Heart left ventricle (tissue), 16 donors: ENCODE measurements around the gene GGNBP2. TPM values are rescaled to one million over a fixed set of nuclear protein-coding genes. Genes with fewer than 3 reads are reported as not detected.

Experiments
- ATAC-seq, 4 donors: fragments of 200-7000 bp; cut with Tn5 transposase; one replicate each; pipeline ENCODE4 v1.9.1; 2020 to 2022; ENCODE audit warnings: moderate library complexity in 4 of 4, mild to moderate bottlenecking in 3 of 4, moderate number of reproducible peaks in 1 of 4
- DNase-seq, 5 donors: peaks; one replicate each; pipeline ENCODE4 v3.0.0-alpha.2; 2020
- H3K27ac ChIP-seq, 12 donors: fragments of 200-600 bp; sonication (generic) in 4 of 12; one replicate each; pipeline versions ENCODE4 v1.5.0 to v1.8.0; 2016 to 2022; ENCODE audit warnings: mild to moderate bottlenecking in 2 of 12
- H3K27me3 ChIP-seq, 9 donors: fragments of 200-600 bp; sonication (generic) in 2 of 9; one replicate each; pipeline versions ENCODE4 v1.5.1 to v1.8.0; 2016 to 2022; ENCODE audit warnings: mild to moderate bottlenecking in 3 of 9
- H3K36me3 ChIP-seq, 9 donors: fragments of 200-600 bp; sonication (generic) in 2 of 9; one replicate each; pipeline versions ENCODE4 v1.5.0 to v1.8.0; 2018 to 2022; ENCODE audit warnings: mild to moderate bottlenecking in 2 of 9
- H3K4me1 ChIP-seq, 12 donors: fragments of 200-600 bp; sonication (generic) in 4 of 12; one replicate each; pipeline versions ENCODE4 v1.5.0 to v1.8.0; 2016 to 2022; ENCODE audit warnings: mild to moderate bottlenecking in 3 of 12
- H3K4me3 ChIP-seq, 12 donors: fragments of 200-600 bp; sonication (generic) in 4 of 12; one replicate each; pipeline versions ENCODE4 v1.5.0 to v1.8.0; 2017 to 2022; ENCODE audit warnings: mild to moderate bottlenecking in 9 of 12, moderate library complexity in 4 of 12
- H3K9me3 ChIP-seq, 12 donors: fragments of 200-600 bp; sonication (generic) in 4 of 12; one replicate each; pipeline versions ENCODE4 v1.5.0 to v1.8.0; 2016 to 2022; ENCODE audit warnings: mild to moderate bottlenecking in 1 of 12
- POLR2A ChIP-seq, 2 donors: fragments of 450-650 bp; IDR thresholded peaks; one replicate each; pipeline ENCODE4 v1.6.1; 2017; ENCODE audit warnings: antibody characterized with exemption in 2 of 2, mild to moderate bottlenecking in 2 of 2, moderate library complexity in 2 of 2
- WGBS, 4 donors: extraction: QIAGEN DNeasy Blood & Tissue Kit in 2 of 4; methylation state at CpG; one replicate each; pipeline versions ENCODE4 v1.1.5 to v1.1.7; 2013 to 2018; 5-methylcytosine and 5-hydroxymethylcytosine counted together
- intact Hi-C, 10 donors: fragments of 100-400 bp; cut with DNase I; formaldehyde crosslinking; loops; one replicate each; pipeline versions ENCODE4 v1.11.1 to v1.14.2; 2022
- long read RNA-seq, 3 donors: library from polyadenylated mRNA; unstranded; transcript quantifications; one replicate each; pipeline ENCODE4 v2.0.0, GENCODE V29; 2020 to 2021
- polyA plus RNA-seq, 2 donors: library from polyadenylated mRNA; stranded (reverse); fragments of 200-250 nt; gene quantifications; one replicate each; pipeline ENCODE4 v1.2.3, GENCODE V29; 2013
- total RNA-seq, 9 donors: library from RNA; depleted of rRNA in 2 of 9; stranded (reverse); fragments of >200 nt in 2 of 9; fragmentation: NEBNext Ultra II Directional in 3 of 9; extraction: Animal tissue kit (Norgen Biotek cat#: 25700) in 3 of 9; gene quantifications; one replicate each; pipeline versions ENCODE4 v1.1.0 to v1.2.4, GENCODE V29; 2016 to 2023
- TF ChIP-seq, protein P1 (sequence below), 12 donors: fragments of 200-600 bp; sonication (generic) in 4 of 12; IDR thresholded peaks; one replicate each; pipeline versions ENCODE4 v1.5.0 to v1.8.0; 2018 to 2022; ENCODE audit warnings: antibody characterized with exemption in 12 of 12, mild to moderate bottlenecking in 5 of 12
- donor health status: ischemic (EF 13 %, LVEDD 7.1; RV severe dilation, severe dysfunction).
- donor health status: healthy with polysubstance abuse.
- donor health status: DM: no; HTN: yes; CAD: no.
- donor health status: DM: no; HTN: no; CAD: no.
- donor health status: ischemic (EF 25% LVEDD 6.9; RV normal size, moderate dysfunction).
- donor health status: ischemic (EF 25% LVEDD 5.7; RV mildly dilated, moderate dysfunction).
- donor health status: healthy.
- donor health status: DM: yes; HTN: yes; CAD: no.
- donor health status: ischemic (EF 35%, LVEDD 5.7; RV mildly dilated, moderate dysfunction).
- donor health status: nonischemic (EF 11% LVEDD 7.7; RV severe dilation, severe dysfunction).
- donor health status: DM: yes; HTN: yes; CAD: no.
- donor health status: PGD.
- donor health status: ischemic (EF 29% LVEDD 5.4; RV normal size, mild dysfunction).
- donor health status: nonischemic (EF 23%, LVEDD 6.1; RV moderate dilation, normal function).

The GGNBP2 gene, protein sequence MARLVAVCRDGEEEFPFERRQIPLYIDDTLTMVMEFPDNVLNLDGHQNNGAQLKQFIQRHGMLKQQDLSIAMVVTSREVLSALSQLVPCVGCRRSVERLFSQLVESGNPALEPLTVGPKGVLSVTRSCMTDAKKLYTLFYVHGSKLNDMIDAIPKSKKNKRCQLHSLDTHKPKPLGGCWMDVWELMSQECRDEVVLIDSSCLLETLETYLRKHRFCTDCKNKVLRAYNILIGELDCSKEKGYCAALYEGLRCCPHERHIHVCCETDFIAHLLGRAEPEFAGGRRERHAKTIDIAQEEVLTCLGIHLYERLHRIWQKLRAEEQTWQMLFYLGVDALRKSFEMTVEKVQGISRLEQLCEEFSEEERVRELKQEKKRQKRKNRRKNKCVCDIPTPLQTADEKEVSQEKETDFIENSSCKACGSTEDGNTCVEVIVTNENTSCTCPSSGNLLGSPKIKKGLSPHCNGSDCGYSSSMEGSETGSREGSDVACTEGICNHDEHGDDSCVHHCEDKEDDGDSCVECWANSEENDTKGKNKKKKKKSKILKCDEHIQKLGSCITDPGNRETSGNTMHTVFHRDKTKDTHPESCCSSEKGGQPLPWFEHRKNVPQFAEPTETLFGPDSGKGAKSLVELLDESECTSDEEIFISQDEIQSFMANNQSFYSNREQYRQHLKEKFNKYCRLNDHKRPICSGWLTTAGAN
- total RNA-seq: 10 to 100 TPM; 27.4 to 62.9 (median 40.8) TPM
- 10 to 100 TPM; 32.0 to 34.3 TPM for polyA plus RNA-seq
- long read RNA-seq, donor 1, partial matches to known transcripts: 57 of 72 reads
- long read RNA-seq, donor 1, other reads (novel, unspliced or antisense): 10 of 72 reads
- long read RNA-seq, donor 2, transcript GGNBP2-210 (2 exons, 2,315 nt): major isoform, 7 of 227 reads
- long read RNA-seq, donor 2, partial matches to known transcripts: 193 of 227 reads
- long read RNA-seq, donor 2, other reads (novel, unspliced or antisense): 26 of 227 reads
- long read RNA-seq, donor 3, partial matches to known transcripts: 56 of 65 reads
- long read RNA-seq, donor 3, other reads (novel, unspliced or antisense): 4 of 65 reads

DNA sequence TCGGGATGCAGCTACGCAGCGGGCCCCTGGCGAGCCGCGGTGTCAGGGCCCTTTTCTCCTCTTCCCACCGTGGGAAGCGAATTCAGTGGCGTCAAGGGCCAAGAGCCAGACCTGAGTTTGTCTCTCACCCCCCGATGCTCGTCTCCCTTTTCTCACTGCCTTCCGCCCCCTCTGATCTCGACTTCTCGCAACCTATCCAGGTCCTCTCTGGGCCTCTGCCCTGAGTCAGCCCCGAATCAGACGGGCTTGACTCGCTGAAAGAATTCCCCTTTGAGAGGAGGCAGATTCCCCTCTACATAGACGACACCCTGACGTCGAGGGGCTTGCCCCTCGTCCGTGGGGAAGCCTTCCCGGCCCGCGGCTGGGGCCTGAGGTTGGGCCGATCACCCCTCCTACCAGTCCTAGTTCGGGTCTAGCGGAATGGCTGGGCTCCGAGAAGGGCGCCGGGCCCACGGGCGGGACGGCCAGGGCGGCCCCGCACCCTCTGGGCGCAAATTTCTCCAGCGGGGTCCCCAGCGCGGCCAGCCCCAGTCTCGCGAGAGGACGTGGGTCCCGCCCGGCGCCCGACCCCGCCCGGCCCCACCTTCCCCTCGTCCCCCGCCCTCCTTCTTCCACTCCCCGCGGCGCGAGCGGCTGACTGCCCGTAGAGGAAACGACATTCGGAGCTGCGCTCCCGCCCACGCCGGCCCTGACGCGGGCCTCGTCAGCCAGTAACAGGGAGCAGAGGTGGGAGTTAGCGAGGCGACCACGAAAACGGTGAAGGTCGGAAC, at the start of gene GGNBP2:
Gene GGNBP2 (plus strand): TSS at position 613 of the 770 bp plus-strand sequence. CDS start 806 bp downstream, outside the sequence.
- Histone ChIP-seq H3K4me1 (peaks cover 12 to 47% (median 40%) of the 10 kb centered on the region in 12 donors), H3K9me3 (no peaks in the 10 kb centered on the region), H3K4me3 (peak within 1 kb of the TSS; percentile 63 to 99 (median 84)), H3K27ac (peak within 1 kb of the TSS; percentile 93 to 100 (median 99)), H3K36me3 (peaks cover 0 to 27% (median 8%) of the 10 kb centered on the region in 9 donors), H3K27me3 (no peaks in the 10 kb centered on the region)
- 0% methylated on average over 28 to 71 of the region's 71 CpGs for WGBS, 4 donors
- TF ChIP-seq POLR2A (IDR thresholded peaks at IDR 0.05): peak; percentile 32 to 80
- TF ChIP-seq, protein P1, sequence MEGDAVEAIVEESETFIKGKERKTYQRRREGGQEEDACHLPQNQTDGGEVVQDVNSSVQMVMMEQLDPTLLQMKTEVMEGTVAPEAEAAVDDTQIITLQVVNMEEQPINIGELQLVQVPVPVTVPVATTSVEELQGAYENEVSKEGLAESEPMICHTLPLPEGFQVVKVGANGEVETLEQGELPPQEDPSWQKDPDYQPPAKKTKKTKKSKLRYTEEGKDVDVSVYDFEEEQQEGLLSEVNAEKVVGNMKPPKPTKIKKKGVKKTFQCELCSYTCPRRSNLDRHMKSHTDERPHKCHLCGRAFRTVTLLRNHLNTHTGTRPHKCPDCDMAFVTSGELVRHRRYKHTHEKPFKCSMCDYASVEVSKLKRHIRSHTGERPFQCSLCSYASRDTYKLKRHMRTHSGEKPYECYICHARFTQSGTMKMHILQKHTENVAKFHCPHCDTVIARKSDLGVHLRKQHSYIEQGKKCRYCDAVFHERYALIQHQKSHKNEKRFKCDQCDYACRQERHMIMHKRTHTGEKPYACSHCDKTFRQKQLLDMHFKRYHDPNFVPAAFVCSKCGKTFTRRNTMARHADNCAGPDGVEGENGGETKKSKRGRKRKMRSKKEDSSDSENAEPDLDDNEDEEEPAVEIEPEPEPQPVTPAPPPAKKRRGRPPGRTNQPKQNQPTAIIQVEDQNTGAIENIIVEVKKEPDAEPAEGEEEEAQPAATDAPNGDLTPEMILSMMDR (IDR thresholded peaks at IDR 0.05): peak in 1 of 12 donors; percentile 11
- intact Hi-C loops: loop anchor here in 8 of 10 donors (1.0 to 5.0 kb wide), 4 partner anchors 9 to 57 kb away; partner anchors contain the start of genes DHRS11 (in 5 of the 8) and ZNHIT3 (in 1 of the 8)
- peak; percentile 84 to 91 (median 90) for ATAC-seq
- DNase-seq: peak; percentile 96 to 97 (median 97)

DNA sequence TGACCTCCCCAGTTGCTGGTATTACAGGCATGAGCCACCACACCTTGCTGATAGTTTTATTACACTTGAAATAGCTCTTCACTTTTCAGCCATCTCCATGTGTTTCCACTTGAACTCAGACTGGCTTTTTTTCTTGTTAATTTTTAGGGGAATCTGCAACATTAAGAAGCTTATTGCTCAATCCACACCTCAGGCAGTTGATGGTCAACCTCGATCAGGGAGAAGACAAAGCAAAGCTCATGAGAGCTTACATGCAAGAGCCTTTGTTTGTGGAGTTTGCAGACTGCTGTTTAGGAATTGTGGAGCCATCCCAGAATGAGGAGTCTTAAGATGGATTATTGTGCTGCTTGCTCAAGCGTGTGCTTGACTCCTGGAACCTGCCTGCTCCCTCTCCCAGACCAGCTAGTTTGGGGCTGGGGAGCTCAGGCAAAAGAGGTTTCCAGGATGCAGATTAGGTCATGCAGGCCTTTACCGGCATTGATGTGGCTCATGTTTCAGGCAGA, 49.6 kb upstream of the GGNBP2 start:
- Histone ChIP-seq H3K27ac (no peak overlapping the region), H3K27me3 (no peaks in the 10 kb centered on the region), H3K36me3 (peaks cover 0 to 87% (median 77%) of the 10 kb centered on the region in 9 donors), H3K4me1 (peaks cover 0 to 12% (median 0%) of the 10 kb centered on the region in 12 donors), H3K9me3 (peaks cover 0 to 2% (median 0%) of the 10 kb centered on the region in 12 donors), H3K4me3 (no peak overlapping the region)
- TF ChIP-seq POLR2A (IDR thresholded peaks at IDR 0.05): no peak
- TF ChIP-seq, protein P1 (IDR thresholded peaks at IDR 0.05): no peak
- DNase-seq (no peak), ATAC-seq (no peak)
- 74 to 83% (median 80%) methylated on average over 3 of the region's 3 CpGs for WGBS, 4 donors
- intact Hi-C loops: loop anchor here in 1 of 10 donors (5.0 kb wide), 1 partner anchor 42 kb away; no protein-coding TSS in a partner anchor

DNA sequence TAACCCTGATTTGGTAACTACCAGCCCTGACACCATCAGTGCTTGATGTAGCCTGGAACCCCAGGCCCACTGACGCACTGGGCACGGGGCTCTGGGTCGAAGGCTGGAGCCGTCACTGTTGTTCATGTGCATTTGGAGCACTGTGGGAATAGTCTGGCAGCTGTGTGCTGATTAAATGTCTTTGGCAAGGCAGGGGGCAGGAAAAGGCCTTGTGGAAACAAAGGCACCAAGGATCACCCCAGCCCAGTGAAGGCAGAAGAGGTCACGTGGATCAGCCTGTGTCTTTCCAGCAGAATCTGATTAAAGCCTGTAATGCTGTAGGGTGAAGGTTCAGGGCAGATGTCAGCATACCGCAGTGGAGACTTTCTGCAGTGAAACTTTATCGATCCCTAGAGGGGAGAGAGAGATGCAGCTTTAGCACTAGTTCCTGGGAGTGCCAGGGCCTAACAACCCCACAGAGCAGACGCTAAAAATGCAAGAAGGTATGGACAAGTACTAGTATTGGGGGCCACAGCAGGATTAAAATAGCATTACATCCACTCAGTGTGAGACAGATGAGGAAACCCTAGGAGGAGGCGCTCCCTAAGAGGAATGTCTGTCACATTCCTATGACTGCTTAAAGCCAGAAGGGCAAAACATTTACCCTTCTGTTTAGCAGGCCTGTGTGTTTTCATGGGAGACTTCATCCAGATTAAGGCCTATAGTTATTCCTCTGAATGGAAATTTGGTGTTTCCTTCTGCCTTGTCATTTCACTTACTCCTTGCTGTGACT, 48.5 kb upstream of the GGNBP2 start:
- Histone ChIP-seq H3K36me3 (peaks cover 0 to 93% (median 78%) of the 10 kb centered on the region in 9 donors), H3K27me3 (no peaks in the 10 kb centered on the region), H3K4me1 (peaks cover 0 to 12% (median 0%) of the 10 kb centered on the region in 12 donors), H3K4me3 (no peak overlapping the region), H3K9me3 (no peaks in the 10 kb centered on the region), H3K27ac (no peak overlapping the region)
- ATAC-seq: peak in 1 of 4 donors; percentile 15
- no peak for DNase-seq
- TF ChIP-seq, protein P1 (IDR thresholded peaks at IDR 0.05): no peak
- TF ChIP-seq POLR2A (IDR thresholded peaks at IDR 0.05): no peak
- WGBS, 4 donors: 85 to 92% (median 90%) methylated on average over 6 to 9 of the region's 9 CpGs
- intact Hi-C loops: loop anchor here in 1 of 10 donors (5.0 kb wide), 1 partner anchor 41 kb away; no protein-coding TSS in a partner anchor
